GM10248 (cell line): ENCODE measurements around the gene CCL17.
"Not testable (repeated sequence)": the region's sequence is repeated elsewhere in the genome, so short reads cannot be mapped to it uniquely, and the experiment has no call there.

Experiments
- CTCF ChIA-PET: fragments of 300-600 bp; sonication (Branson Sonifier 250); formaldehyde crosslinking; extraction: SDS; loops from one replicate; lab custom pipeline; 2021; ENCODE audit warnings: antibody characterized with exemption; lab: Yijun Ruan, JAX
- POLR2A ChIA-PET: fragments of 350-650 bp; sonication (Branson Sonifier 250); formaldehyde crosslinking; extraction: SDS; loops from one replicate; lab custom pipeline; 2020; ENCODE audit warnings: antibody characterized with exemption; lab: Yijun Ruan, JAX
- DNase-seq: peaks from one replicate; pipeline ENCODE4 v3.0.0; 2012; ENCODE audit errors: extremely low spot score
- CTCF ChIP-seq: IDR thresholded peaks from 2 replicates; pipeline ENCODE4 v1.5.1; 2012; ENCODE audit warnings: mild to moderate bottlenecking, low read depth; ENCODE audit errors: extremely low read depth, missing control alignments, control extremely low read depth

The CCL17 gene

GRCh38 chr16:57432505-57432904 lies 27.9 kb downstream of the CCL17 start:
- no peak for TF ChIP-seq CTCF
- POLR2A ChIA-PET, result interaction anchor here (1.8 kb wide), 1 partner anchor 14 kb away, joined by 5 read pairs; the partner anchor contains the start of genes CIAPIN1 and COQ9
- DNase-seq, result no peak
- CTCF ChIA-PET, result interaction anchor here (0.8 to 5.4 kb wide), 8 partner anchors 9 to 133 kb away, joined by 3 to 49 read pairs (median 6); partner anchors contain the start of gene POLR2C

DNA sequence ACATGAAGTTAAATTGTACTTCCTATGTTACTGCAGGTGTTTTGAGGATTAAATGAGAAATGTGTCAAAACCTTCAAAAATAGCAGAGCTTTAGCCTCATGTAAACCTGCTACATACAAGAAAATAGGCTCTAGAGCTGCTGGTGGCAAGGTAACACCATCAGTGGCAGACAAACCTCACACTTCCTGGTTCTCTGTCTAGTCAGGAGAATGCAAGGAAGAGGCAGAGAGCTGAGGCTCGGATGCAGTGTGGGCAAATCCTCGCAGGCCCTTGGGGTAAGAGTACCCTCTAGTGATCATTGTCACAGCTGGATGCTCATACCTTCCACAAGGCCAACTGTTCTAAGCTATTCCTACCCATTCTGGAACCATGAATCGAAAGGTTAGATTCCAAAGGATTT lies 28.4 kb downstream of the CCL17 start:
- POLR2A ChIA-PET, result interaction anchor here (1.8 kb wide), 1 partner anchor 14 kb away, joined by 5 read pairs; the partner anchor contains the start of genes CIAPIN1 and COQ9
- no peak for DNase-seq
- TF ChIP-seq CTCF, result no peak
- CTCF ChIA-PET, result interaction anchor here (1.4 to 5.4 kb wide), 6 partner anchors 8 to 133 kb away, joined by 5 to 49 read pairs (median 8); partner anchors contain the start of gene POLR2C

DNA sequence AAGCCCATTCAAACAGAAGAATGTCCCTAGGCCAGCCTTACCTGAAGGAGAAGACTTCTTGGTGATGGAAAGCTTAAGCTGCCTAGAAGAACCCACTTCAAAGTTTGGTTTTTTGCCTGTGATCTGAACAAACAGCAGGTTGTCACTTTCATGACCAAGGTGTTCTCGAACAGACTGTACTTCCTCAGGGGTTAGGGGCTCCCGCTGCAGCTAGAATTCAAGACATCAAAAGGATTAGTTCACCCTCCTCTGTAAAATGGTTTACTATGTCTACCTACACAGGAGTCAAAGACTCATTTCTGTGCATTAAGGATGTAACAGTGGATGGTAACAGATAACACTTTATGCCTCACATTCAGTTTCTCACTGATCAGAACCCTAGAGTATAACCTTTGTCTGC lies 29.4 kb downstream of the CCL17 start:
- no peak for DNase-seq
- no peak for TF ChIP-seq CTCF
- CTCF ChIA-PET, result interaction anchor here (2.6 to 5.4 kb wide), 2 partner anchors 12 to 16 kb away, joined by 12 to 49 read pairs; no protein-coding TSS in a partner anchor
- POLR2A ChIA-PET, result interaction anchor here (1.8 kb wide), 1 partner anchor 13 kb away, joined by 5 read pairs; the partner anchor contains the start of genes CIAPIN1 and COQ9

DNA sequence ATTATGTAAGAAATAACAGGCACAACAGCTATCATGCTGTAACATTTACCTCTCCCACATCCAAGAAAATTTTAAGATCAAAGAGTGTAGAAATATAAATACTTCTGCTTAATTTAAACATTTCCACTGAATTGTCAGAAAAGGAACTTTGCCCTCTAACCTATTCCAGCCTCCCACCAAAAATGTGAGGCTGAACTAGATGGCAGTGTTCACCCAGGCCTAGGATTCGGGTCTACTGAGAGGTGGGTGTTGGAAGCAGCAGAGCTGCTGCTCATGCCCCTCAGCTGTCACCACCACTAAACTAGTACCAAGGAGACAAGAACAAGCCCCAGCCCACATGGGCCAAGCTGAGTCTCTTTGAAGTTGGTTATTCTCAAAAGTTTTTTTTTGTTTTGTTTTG lies 31.3 kb downstream of the CCL17 start:
- no peak for DNase-seq
- ChIA-PET CTCF (interaction anchor here (1.0 to 1.5 kb wide), 4 partner anchors 9 to 18 kb away, joined by 3 to 4 read pairs (median 4); no protein-coding TSS in a partner anchor), POLR2A (no interaction called here)
- TF ChIP-seq CTCF, result no peak

GRCh38 chr16:57439947-57440346 lies 35.4 kb downstream of the CCL17 start:
- DNase-seq, POLR2A ChIA-PET: not testable (repeated sequence)
- CTCF ChIA-PET, result interaction anchor here (1.5 to 13.1 kb wide), 3 partner anchors 19 to 80 kb away, joined by 4 to 112 read pairs (median 4); partner anchors contain the start of gene POLR2C

DNA sequence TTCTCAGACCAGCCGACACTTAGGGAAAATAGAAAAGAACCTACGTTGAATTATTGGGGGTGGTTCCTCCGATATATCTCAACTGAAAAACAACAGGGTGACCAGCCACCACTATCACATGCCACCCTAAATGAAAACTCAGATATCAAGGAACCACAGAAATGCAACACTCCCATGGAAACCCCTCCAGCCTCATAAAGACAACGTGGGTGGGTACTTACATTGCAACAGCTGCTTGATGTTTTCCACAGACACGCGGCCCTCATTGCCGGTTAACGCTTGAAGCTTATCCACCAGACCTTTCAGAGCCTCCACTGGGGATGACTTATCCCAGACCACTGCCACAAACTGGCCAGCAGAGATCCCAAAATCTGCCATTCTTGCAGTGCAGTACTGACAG lies 36.0 kb downstream of the CCL17 start:
- CTCF ChIA-PET, result interaction anchor here (1.6 to 13.1 kb wide), 5 partner anchors 18 to 79 kb away, joined by 4 to 112 read pairs (median 5); partner anchors contain the start of gene POLR2C
- DNase-seq, POLR2A ChIA-PET: not testable (repeated sequence)

DNA sequence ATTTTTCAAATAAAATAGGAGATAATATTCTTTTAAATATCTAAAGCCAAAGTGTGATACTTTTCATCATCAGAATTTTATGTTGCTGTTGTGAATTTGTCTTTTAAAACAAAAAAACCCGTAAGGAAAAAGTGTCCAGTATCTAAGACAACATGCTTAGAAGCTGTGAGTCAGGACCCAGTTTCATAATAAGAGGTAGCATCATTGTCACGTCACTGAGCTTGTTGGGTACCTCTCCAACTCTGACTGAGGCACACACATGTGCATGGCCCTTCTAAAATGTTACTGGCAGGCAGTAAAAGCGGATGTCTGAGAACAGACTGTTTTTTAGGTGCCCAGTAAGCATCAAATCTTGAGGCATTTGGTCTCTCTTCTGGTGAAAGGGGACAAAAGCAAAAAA lies 40.1 kb downstream of the CCL17 start:
- CTCF ChIA-PET, result interaction anchor here (0.7 to 13.1 kb wide), 8 partner anchors 8 to 145 kb away, joined by 3 to 112 read pairs (median 4); partner anchors contain the start of gene POLR2C
- POLR2A ChIA-PET, result interaction anchor here (0.7 kb wide), 1 partner anchor 44 kb away, joined by 3 read pairs; no protein-coding TSS in a partner anchor
- DNase-seq, result no peak
- no peak for TF ChIP-seq CTCF
